ENCODE measurements around the gene TNFRSF1A.
"Not testable (repeated sequence)": the region's sequence is repeated elsewhere in the genome, so short reads cannot be mapped to it uniquely, and the experiment has no call there.

Gene TNFRSF1A

DNA sequence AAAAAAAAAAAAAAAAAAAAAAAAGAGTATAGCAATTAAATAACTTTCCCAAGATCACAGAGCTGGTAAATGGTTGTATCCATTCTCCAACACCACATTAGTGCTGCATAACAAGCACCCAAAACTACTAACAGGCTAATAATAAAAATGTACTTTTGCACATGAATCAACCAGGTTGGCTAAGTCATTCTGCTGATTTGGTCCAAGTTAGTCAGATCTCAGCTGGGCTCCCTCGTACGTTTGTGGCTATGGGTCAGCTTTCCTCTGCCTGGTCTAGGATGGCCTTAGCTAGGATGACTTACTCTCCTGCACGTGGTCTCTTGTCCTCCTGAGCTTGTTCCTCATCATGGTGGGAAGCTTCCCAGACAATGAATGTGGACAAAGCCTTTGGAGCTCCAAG, 39.3 kb downstream of the TNFRSF1A start:
- no peak for DNase-seq

DNA sequence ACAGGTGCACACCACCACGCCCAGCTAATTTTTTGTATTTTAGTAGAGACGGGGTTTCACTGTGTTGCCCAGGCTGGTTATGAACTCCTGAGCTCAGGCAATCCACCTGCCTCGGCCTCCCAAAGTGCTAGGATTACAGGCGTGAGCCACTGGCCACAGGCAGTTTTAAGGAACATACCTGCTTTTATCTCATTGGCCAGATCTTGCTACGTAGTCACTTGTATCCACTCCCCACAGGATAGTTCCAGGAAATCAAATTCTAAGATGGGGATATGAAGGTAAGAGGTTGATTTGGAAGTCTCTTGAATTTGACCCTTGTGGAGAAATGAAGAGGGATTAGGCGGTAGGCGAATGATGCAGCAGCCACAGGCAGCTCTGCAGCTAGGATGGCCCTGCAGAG, 40.2 kb downstream of the TNFRSF1A start:
- DNase-seq = no peak

- DNase-seq = no peak
Measured at GRCh38 chr12:6297170-6297569, 44.7 kb downstream of the TNFRSF1A start.

DNA sequence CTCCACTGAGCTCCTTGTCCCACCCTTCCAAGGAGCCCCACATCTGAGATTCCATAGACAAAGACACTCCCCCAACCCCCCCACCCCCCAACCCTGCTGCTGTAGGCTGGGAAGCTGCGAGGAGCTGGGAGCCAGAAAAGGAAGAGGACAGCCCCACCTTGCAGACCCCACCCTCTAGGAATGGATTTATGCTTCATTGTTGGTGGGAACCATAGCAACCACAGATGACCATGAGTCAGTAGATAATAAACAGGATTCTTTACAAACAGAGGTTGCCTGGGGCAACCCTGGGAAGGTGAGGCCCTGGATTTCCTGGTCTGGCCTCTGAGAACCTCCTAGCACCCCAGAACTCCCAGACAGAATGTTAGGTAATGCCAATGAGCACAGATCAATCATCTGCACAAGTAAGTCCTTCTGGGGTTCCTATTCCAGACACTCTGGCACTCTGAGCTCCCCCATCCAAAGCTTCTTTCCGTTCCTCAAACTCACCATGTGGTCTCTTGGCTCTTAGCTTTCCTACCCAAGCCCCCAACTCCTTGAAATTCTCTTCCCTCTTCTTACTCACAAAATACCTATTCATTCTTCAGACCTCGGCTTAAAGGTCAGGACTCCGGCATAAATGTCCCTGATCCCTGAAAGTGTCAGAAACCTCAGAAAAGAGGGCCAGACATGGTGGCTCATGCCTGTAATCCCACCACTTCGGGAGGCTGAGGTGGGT, 46.6 kb downstream of the TNFRSF1A start:
- no peak for DNase-seq

GRCh38 chr12:6294156-6295093, 47.5 kb downstream of the TNFRSF1A start:
- no peak for DNase-seq

GRCh38 chr12:6292606-6293005, 49.3 kb downstream of the TNFRSF1A start:
- no peak for DNase-seq

- not testable (repeated sequence) for DNase-seq
Measured at GRCh38 chr12:6289906-6290305, 52.0 kb downstream of the TNFRSF1A start.

- DNase-seq = not testable (repeated sequence)
Measured at GRCh38 chr12:6289081-6289480, 52.8 kb downstream of the TNFRSF1A start.

- no peak for DNase-seq
Measured at GRCh38 chr12:6288235-6288634, 53.6 kb downstream of the TNFRSF1A start.

- DNase-seq = no peak
Measured at GRCh38 chr12:6285532-6286306, 56.2 kb downstream of the TNFRSF1A start.

GRCh38 chr12:6285063-6285477, 56.8 kb downstream of the TNFRSF1A start:
- DNase-seq = peak in 1 of 2 experiments; percentile 59

DNA sequence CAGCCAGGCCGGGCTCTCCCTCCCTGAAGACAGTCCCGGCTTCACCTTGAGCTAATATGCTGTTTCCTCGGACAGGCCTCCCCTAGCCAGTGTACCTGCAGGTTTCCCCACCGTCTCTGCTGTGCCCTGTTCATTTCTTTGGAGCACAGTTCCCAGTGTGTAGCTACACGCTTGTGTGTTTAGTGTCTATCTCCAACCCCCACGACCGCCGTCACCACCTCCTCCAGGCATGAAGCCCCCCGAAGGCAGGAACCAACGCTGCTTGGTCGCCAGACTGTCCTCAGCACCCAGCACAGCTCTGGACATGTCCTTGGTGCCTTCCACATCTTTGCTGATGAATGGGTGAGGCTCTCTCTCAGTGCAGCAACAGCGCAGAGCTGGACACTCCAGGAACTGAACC, 57.6 kb downstream of the TNFRSF1A start:
- no peak for DNase-seq

DNA sequence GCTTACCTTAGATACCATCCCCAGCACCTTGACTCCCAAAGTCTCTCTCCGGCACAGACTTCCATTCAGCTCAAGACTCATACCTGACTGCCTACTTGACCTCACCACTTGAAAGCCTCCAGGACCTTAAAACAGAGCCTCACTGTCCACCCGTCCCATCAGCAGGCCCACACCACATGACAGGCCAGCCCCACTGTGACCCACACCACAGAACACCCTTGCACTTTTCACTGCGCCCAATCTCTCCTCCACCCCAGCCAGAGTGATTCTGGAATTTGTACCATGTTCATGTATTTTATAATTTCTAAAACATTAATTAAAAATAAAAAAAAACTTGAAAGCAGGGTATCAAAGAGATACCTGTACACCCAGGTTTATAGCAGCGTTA, 59.4 kb downstream of the TNFRSF1A start:
- DNase-seq = no peak

DNA sequence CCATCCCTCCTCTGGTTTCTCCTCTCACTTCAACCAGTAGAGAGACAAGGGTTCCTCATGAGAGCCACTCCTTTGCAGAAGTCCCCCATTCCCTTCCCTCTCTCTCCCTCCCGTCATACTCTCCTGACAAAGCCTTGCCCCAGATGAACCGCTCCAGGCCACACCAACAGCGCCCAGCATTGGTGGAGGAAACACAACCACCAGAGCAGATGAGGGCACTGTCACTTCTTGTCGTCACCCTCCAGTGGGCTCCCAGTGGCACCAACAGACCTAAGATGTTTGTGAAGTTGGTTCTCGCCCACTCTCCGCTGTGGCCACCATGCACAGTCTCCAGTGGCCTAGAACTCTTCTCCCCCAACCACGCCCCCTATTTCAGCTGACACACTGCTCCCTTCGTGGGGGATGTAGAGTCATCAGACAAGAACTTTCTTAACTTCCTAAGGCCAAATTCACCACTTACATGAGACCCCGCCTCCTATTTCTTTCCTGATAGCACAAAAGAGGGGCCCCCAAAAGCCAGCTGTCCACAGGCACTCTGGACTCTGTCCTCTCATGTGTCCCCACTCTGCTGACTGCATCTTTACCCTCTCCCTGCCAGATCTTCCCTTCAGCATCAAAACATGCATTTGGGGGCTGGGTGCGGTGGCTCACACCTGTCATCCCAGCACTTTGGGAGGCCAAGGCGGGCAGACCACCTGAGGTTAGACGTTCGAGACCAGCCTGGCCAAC, 60.6 kb downstream of the TNFRSF1A start:
- DNase-seq = no peak

DNA sequence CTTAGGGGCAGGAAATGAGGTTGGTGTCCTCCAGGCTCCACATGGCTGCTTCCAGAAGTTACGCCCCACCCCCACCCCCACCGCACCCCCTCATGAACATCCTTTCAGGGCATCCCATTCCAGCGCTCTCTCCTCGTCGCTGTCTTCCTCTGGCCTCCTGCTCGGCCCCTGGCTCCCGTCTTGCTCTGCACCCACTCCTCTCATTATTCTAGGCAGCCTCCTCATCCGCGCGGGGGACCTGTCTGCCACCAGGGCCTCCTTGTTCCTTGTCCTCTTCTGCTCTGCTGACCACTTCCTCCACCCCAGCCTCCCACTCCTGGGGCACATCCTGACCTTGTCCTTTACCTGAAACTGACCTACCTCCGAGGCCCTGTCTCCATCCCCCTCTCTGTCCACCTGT, 61.2 kb downstream of the TNFRSF1A start:
- DNase-seq = no peak

- no peak for DNase-seq
Measured at GRCh38 chr12:6280053-6280469, 61.8 kb downstream of the TNFRSF1A start.

DNA sequence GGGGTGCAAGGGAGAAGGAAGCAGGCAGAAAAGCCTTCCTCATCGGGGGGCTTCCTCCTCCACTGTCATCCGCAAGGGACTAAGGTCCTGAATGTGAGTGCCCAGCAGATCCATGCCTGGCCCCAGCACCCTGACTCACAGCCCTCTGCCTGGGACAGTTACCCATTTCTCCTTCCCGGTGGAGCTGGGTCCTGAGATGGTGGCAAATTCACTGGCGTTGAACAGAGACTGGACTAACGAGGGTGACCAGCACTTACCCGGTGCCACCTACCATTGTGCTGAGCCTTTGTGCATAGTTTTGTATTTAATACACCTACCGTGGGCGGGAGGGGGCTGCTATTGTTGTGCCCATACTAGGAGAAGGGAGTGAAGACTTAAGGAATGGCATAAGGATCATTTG, 62.2 kb downstream of the TNFRSF1A start:
- DNase-seq = no peak

GRCh38 chr12:6279256-6279628, 62.6 kb downstream of the TNFRSF1A start:
- DNase-seq = no peak

Measured in NCI-H524 (cell line).